ENCODE results near the gene FBXW9.
"Not testable (repeated sequence)": the region's sequence is repeated elsewhere in the genome, so short reads cannot be mapped to it uniquely, and the experiment has no call there.

The FBXW9 gene

DNA sequence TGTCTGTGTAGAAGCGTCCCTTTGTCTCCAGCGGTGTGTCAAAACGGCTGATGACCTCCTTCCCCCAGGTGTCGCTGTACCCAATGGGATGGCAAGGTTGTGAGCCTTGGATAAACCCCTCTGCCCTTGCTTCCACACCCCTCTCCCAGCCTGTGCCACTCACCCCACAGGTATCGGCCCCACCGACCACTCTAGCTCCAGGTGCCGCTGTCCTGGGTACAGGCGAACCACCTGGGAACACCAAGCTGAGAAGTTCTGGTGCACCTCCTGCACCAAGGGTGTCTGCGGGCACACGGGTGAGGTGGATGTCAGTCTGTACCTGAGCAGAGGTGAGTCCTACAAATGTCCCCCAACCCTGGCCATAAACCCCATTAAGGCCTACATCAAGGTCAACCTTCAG is 46.5 kb downstream of the FBXW9 start:
- no peak for FAIRE-seq

DNA sequence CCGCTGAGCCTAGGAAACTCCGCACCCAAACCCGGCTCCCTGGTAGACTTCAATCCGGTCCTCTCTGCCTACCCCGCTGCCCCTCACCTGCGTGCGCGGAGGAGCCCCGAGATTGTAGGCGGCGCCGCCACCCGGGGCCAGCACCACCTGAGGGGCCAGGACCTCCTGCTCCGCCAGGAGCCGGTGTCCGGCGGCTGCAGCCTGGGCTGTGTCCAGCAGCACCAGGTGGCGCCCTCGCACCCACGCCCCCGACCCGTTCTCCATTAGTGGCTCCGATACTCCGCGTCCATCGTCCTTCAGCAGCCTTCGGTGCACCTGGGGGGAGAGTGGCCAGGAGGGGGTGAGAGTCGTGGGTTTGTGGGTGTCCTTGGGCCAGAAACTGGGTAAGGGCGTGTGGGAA is 48.3 kb downstream of the FBXW9 start:
- FAIRE-seq: no peak

DNA sequence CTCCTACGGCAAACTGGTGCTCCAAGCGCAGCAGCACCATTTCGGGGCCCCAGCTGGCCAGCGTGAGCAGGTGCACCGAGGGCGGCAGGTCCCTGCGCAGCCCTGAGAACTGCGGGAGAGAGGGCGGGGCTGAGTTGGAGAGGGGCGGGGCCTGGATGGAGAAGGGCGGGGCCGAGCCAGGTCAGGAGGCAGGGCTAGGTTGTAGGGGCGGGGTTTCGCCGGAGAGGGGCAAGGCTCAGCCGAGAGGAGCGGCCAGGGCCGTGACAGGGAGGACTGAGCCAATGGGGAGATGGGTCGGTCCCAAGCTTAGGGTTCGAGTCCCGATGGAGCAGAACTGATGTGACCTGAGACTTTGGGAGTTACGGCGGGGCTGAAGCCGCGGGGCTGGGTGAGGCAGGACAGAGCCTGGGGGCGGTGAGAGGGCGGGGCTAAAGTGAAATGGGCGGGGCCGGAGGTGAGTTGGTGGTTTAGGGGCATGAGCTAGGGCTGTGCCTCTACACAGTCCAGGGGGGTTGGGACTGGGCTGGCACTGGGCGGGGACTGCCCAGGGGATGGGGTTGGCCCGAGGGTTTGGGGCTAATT is 48.9 kb downstream of the FBXW9 start:
- FAIRE-seq: no peak

DNA sequence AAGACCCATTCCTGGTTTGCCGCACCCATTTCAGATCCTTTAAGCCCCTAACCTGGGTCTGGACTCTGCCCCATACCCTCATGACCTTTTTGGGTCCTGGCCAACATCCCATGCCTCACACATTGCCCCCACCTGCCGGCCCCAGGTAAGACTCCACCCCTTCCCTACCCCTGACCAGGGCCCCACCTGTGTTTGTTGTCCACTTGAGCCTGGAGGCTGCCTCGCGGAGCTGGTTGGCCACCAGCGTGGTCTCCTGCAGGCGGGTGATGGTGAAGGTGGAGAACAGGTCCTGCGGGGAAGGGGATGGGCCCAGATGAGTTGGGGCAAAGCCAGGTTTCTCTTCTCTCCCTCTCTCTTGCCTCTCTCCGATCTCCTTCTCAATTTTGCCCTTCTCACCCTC is 49.4 kb downstream of the FBXW9 start:
- no peak for FAIRE-seq

DNA sequence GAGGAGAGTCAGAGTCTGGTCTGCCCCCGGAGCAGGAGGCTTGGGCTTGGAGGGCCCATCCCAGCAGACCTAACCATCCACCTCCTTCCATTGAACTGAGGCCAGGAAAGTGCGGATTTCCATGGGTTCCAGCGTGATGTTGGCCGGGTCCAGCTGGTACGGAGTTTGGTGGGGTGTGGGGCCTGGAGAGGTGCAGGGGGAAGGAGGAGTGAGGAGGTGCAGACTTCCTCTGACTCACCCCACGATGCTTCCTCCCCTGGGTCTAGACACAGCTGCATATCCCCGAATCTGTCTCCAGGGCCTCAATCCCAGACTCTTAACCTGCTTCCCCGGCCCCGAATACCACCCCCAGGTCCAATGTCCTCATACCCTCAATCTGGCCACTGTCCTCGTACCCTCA is 49.9 kb downstream of the FBXW9 start:
- FAIRE-seq: no peak

DNA sequence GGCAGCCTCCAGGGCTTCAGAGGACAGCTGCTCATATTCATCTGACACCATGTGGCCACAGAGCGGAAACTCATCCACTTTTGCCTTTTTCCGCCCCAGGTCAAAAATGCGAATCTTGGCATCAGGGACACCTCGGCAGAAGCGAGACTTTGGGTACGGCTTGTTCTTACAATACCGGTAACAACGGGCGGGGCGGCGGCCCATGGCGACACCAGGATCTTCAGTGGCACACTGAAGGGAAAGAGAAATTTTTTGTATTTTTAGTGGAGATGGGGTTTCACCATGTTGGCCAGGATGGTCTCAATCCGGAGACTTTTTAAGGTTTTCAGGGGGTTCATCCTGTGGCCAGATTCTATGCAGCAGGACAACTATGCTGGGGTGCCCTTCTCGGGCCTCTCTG is 52.7 kb downstream of the FBXW9 start:
- FAIRE-seq: not testable (repeated sequence)

DNA sequence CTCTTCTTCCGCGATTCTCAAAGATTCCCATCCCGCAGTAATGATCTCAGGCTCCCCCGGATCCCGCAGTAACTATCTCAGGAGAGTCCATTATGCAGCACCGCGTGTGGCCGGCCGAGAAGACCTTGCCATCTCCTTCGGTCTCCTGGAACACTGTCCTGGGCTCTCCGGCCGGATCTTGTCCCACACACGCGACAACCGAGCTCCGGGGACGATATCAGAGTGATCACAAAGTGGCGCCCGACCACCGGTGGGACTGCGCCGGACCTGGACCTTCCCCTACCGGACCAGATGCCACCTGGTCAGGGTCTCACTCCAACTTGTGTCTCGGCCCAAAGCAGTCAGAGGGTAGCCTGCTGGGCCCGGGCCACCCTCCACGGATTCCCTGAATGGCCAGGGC is 53.9 kb downstream of the FBXW9 start:
- no peak for FAIRE-seq

DNA sequence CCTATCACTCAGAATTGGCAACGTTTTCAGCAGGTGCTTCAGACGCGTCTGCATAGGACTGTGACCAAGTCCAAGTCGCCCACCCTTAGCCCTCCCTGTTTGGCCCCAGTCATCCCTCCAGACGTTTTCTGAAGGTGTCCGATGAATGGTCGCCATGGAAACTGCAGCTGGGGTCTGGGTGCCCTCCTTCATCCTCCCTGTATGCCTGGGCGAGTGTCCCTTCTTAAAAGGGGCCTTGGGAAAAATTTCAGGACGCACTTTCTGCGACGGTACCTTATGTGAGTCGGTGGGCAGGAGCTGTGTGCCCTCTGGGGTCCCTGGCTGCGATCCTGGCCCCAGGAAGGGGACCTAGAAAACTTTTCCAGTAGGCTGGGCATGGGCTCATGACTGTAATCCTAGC is 55.0 kb downstream of the FBXW9 start:
- FAIRE-seq: no peak

DNA sequence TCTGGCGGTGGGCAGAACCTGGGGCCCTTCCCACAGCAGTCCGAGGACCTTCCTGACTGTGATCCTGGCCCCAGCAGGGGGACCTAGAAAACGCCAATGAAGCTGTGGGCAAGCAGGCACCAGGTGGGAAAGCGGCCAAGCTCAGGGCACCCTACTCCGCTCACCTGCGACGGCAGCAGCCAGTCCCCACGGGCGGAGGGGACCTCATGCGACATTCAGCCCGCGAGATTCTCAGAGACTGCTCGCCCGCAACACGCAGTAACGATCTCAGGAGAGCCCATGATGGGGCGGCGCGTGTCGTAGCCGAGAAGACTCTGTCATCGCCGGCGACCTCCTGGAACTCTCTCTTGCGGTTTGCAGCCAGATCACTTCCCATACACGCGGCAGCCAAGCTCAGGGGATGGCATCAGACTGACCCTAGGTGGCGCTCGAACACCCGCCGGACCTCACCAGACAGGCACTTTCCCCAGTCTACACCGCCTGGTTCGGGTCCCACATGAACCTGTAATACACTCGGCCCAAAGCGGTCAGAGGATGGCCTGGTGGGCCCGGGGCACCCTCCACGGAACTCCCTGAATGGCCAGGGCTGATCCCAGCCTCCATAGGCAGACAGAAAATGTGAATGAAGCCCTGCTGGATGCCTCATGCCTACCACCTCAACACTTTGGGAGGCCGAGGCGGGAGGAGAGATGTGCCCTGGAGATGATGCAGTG is 56.4 kb downstream of the FBXW9 start:
- FAIRE-seq: no peak

All from islet of Langerhans (tissue), 1 donor.